Stimulated activated CD4-positive, alpha-beta T cell treated with anti-CD3 and anti-CD28 coated beads, Interleukin-4, amount 100 ng/mL, for 48 hours (primary cell): Measurements from ENCODE around the gene B4GALNT4.
"Not testable (repeated sequence)": the region's sequence is repeated elsewhere in the genome, so short reads cannot be mapped to it uniquely, and the experiment has no call there.

Experiments
- DNase-seq, 2 donors: peaks; one replicate each; pipeline ENCODE4 v3.0.0-alpha.2; 2020; ENCODE audit warnings: low read depth in 2 of 2

The B4GALNT4 gene

GRCh38 chr11:392102-392777 lies 22.9 kb downstream of the B4GALNT4 start:
- DNase-seq, result no peak

- no peak for DNase-seq
Measured at GRCh38 chr11:393219-394033, 24.1 kb downstream of the B4GALNT4 start.

GRCh38 chr11:394034-394857 lies 24.9 kb downstream of the B4GALNT4 start, which contains the start of gene PKP3:
Gene PKP3 (plus strand): TSS chr11:394209. CDS start chr11:394293, 84 bp downstream.
- DNase-seq, result no peak

- DNase-seq, result no peak
Measured at GRCh38 chr11:394858-395655, 25.8 kb downstream of the B4GALNT4 start.

- no peak for DNase-seq
Measured at GRCh38 chr11:395866-396265, 26.6 kb downstream of the B4GALNT4 start.

- DNase-seq, result no peak
Measured at GRCh38 chr11:396511-396947, 27.2 kb downstream of the B4GALNT4 start.

- peak in 1 of 2 donors; percentile 38 for DNase-seq
Measured at GRCh38 chr11:396948-397548, 27.7 kb downstream of the B4GALNT4 start.

GRCh38 chr11:398826-399225 lies 29.5 kb downstream of the B4GALNT4 start:
- no peak for DNase-seq

- DNase-seq, result no peak
Measured at GRCh38 chr11:399731-400211, 30.5 kb downstream of the B4GALNT4 start.

GRCh38 chr11:400241-400689 lies 31.0 kb downstream of the B4GALNT4 start:
- no peak for DNase-seq

- DNase-seq, result not testable (repeated sequence)
Measured at GRCh38 chr11:401196-401595, 31.9 kb downstream of the B4GALNT4 start.

- no peak for DNase-seq
Measured at GRCh38 chr11:403021-403760, 33.9 kb downstream of the B4GALNT4 start.

GRCh38 chr11:403761-404431 lies 34.6 kb downstream of the B4GALNT4 start:
- no peak for DNase-seq

- no peak for DNase-seq
Measured at GRCh38 chr11:404551-405264, 35.4 kb downstream of the B4GALNT4 start.

- no peak for DNase-seq
Measured at GRCh38 chr11:405323-405953, 36.1 kb downstream of the B4GALNT4 start.

GRCh38 chr11:405954-406795 lies 36.9 kb downstream of the B4GALNT4 start:
- no peak for DNase-seq
